Activated CD8-positive, alpha-beta T cell treated with anti-CD3 and anti-CD28 coated beads, Interleukin-2, amount 10 ng/mL, durations not matched to agents 7 days and 5 days (primary cell): ENCODE measurements around the gene TRERF1. TPM values are rescaled to one million over a fixed set of nuclear protein-coding genes. Genes with fewer than 3 reads are reported as not detected.

Source experiments
- ATAC-seq: fragments of 150-1000 bp; cut with Tn5 transposase; one replicate; pipeline ENCODE4 v1.10.0; 2021; ENCODE audit warnings: moderate library complexity
- CTCF ChIA-PET: fragments of 350-600 bp; sonication (Branson Sonifier 250); formaldehyde crosslinking; loops from one replicate; lab custom pipeline; 2021; ENCODE audit warnings: antibody characterized with exemption; lab: Charles Lee
- POLR2A ChIA-PET: fragments of 350-600 bp; sonication (Branson Sonifier 250); formaldehyde crosslinking; loops from one replicate; lab custom pipeline; 2021; ENCODE audit warnings: antibody characterized with exemption; lab: Charles Lee
- DNase-seq: peaks from one replicate; pipeline ENCODE4 v3.0.0-alpha.2; 2020
- H3K27ac Mint-ChIP-seq: one replicate; pipeline ENCODE4 v1.8.0; 2021; ENCODE audit warnings: mild to moderate bottlenecking, mixed read lengths
- H3K27me3 Mint-ChIP-seq: one replicate; pipeline ENCODE4 v1.8.0; 2021; ENCODE audit warnings: low read depth, mixed read lengths
- H3K36me3 Mint-ChIP-seq: one replicate; pipeline ENCODE4 v1.8.0; 2021; ENCODE audit warnings: low read depth, mixed read lengths
- H3K4me1 Mint-ChIP-seq: one replicate; pipeline ENCODE4 v1.8.0; 2021; ENCODE audit warnings: low read depth, mixed read lengths
- H3K4me3 Mint-ChIP-seq: one replicate; pipeline ENCODE4 v1.8.0; 2021; ENCODE audit warnings: mild to moderate bottlenecking, mixed read lengths
- H3K9me3 Mint-ChIP-seq: one replicate; pipeline ENCODE4 v1.8.0; 2022; ENCODE audit warnings: mixed read lengths; ENCODE audit not compliant: insufficient read depth
- total RNA-seq, 2 experiments: library from RNA; stranded (reverse); gene quantifications; one replicate each; pipeline ENCODE4 v1.2.3, GENCODE V29; 2021

Gene TRERF1
- total RNA-seq, 2 experiments from 2014 or later = 11.3 to 11.8 TPM

DNA sequence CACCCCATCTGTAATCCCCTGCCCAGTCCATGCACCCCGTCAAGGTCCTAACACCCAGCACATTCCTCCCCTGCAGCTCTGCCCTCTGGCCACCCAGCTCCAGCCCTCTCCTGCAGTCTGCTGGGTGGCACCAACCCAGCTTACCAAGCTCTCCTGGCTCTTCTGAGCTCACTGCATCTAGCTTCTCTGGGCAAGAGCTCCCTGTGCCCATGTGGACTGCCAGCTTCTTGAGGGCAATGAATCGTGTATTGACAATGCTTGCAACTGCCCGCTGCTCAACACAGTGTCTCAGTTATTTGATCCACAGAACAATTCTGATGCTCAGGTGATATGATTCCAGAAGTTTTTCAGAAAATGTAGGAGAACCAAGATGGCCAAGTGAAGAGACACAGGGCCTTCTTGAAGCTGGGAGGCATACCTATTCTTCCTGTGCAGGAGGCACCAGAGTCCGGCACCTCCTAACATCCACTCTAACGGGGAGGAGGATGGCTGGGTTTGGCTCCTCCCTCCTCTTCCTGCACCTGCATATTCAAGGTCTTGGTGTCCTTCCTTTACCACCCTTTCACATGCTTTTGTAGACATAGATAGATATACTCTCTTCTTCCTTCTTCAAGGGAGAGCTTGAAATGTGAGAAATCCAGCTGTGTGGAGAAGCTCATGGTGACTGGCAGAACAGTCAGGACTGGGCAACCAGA lies 85.6 kb downstream of the TRERF1 start:
- CTCF ChIA-PET = interaction anchor here (0.9 to 2.9 kb wide), 9 partner anchors 9 to 181 kb away, joined by 3 to 17 read pairs (median 4); no protein-coding TSS in a partner anchor
- no peak for DNase-seq
- H3K9me3 Mint-ChIP-seq = no peaks in the 10 kb centered on the region
- H3K27ac Mint-ChIP-seq = peak overlapping the region; percentile 90
- H3K4me1 Mint-ChIP-seq = peaks cover 66% of the 10 kb centered on the region
- peaks cover 20% of the 10 kb centered on the region for H3K36me3 Mint-ChIP-seq
- H3K4me3 Mint-ChIP-seq = peak overlapping the region; percentile 4
- no peaks in the 10 kb centered on the region for H3K27me3 Mint-ChIP-seq
- ATAC-seq = no peak
- POLR2A ChIA-PET = interaction anchor here (1.1 to 1.9 kb wide), 3 partner anchors 24 to 106 kb away, joined by 3 to 13 read pairs (median 3); no protein-coding TSS in a partner anchor

DNA sequence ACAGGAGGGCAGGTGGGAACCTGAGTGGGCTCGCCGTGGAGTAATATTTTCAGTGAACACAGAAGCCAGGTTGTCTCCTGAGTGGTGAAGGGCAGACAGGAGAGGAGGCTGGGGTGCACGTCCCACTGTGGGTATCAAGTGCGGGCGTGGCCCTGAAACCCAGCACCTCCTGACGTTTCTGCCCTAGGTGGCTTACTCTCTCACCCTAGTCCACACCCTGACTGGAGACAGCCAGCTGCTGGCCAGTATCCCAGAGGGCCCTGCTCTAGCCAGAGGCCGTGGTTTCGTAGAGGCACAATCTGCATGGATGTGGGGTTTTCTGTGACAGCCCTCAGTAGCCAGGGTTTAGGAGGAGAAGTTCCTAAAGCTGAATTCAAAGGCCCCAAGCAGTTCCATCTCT lies 86.7 kb downstream of the TRERF1 start:
- H3K27ac Mint-ChIP-seq = no peak overlapping the region
- no peaks in the 10 kb centered on the region for H3K9me3 Mint-ChIP-seq
- CTCF ChIA-PET = interaction anchor here (2.0 kb wide), 1 partner anchor 14 kb away, joined by 6 read pairs; no protein-coding TSS in a partner anchor
- peaks cover 62% of the 10 kb centered on the region for H3K4me1 Mint-ChIP-seq
- ATAC-seq (no peak), DNase-seq (no peak)
- H3K36me3 Mint-ChIP-seq = peaks cover 24% of the 10 kb centered on the region
- H3K4me3 Mint-ChIP-seq = no peak overlapping the region
- POLR2A ChIA-PET = interaction anchor here (0.8 to 1.2 kb wide), 2 partner anchors 25 kb away, joined by 3 read pairs; no protein-coding TSS in a partner anchor
- H3K27me3 Mint-ChIP-seq = no peaks in the 10 kb centered on the region

GRCh38 chr6:42363926-42364849 lies 87.5 kb downstream of the TRERF1 start:
- Mint-ChIP-seq H3K36me3 (peaks cover 21% of the 10 kb centered on the region), H3K4me1 (peaks cover 54% of the 10 kb centered on the region), H3K27me3 (no peaks in the 10 kb centered on the region), H3K27ac (peak overlapping the region; percentile 8), H3K9me3 (no peaks in the 10 kb centered on the region), H3K4me3 (no peak overlapping the region)
- CTCF ChIA-PET = no interaction called here
- ATAC-seq (no peak), DNase-seq (no peak)
- POLR2A ChIA-PET = no interaction called here

DNA sequence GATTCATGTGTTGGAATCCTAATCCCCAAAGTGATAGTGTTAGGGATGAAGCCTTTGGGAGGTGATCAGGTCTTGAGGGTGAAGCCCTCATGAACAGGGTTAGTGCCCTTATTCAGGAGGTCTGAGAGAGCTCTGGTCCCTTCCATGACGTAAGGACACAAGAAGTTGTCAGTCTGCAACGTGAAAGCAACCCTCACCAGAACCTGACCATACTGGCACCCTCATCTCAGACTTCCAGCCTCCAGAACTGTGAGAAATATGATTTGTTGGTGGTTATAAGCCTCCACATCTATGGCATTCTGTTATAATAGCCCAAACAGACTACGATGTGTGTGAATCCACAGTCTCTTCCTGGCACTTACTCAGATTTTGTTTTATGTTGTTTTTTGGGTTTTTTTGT lies 90.7 kb downstream of the TRERF1 start:
- Mint-ChIP-seq H3K27me3 (no peaks in the 10 kb centered on the region), H3K4me1 (peaks cover 30% of the 10 kb centered on the region), H3K4me3 (no peak overlapping the region), H3K27ac (no peak overlapping the region), H3K36me3 (peaks cover 22% of the 10 kb centered on the region), H3K9me3 (no peaks in the 10 kb centered on the region)
- DNase-seq (no peak), ATAC-seq (no peak)
- ChIA-PET POLR2A (interaction anchor here (0.8 kb wide), 2 partner anchors 13 to 29 kb away, joined by 3 read pairs; no protein-coding TSS in a partner anchor), CTCF (no interaction called here)

- DNase-seq (no peak), ATAC-seq (no peak)
- no peak overlapping the region for H3K4me3 Mint-ChIP-seq
- no peaks in the 10 kb centered on the region for H3K27me3 Mint-ChIP-seq
- ChIA-PET CTCF (no interaction called here), POLR2A (interaction anchor here (1.1 kb wide), 1 partner anchor 83 kb away, joined by 4 read pairs; no protein-coding TSS in a partner anchor)
- H3K27ac Mint-ChIP-seq = no peak overlapping the region
- H3K9me3 Mint-ChIP-seq = no peaks in the 10 kb centered on the region
- H3K36me3 Mint-ChIP-seq = peaks cover 20% of the 10 kb centered on the region
- peaks cover 10% of the 10 kb centered on the region for H3K4me1 Mint-ChIP-seq
These were observed 92.7 kb downstream of the TRERF1 start for GRCh38 chr6:42359021-42359420.

DNA sequence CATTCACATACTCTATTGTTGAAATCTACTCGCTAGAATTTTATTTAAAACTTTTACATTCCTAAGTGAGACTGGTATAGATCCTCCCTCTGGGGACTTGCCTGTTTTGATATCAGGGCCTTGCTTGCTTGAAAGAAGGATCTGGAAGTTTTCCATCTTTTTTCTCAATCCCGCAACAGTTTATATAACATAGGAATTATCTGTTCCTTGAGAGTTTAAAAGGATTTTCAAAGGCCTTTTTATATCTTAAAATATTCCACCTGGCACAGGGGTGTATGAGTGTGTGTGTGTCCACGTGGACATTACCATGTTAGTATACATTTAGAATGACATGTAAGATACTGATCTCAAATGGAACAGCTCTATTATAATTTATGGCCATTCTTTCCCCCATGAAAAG lies 96.3 kb downstream of the TRERF1 start:
- Mint-ChIP-seq H3K27me3 (no peaks in the 10 kb centered on the region), H3K27ac (no peak overlapping the region), H3K36me3 (peaks cover 6% of the 10 kb centered on the region), H3K9me3 (no peaks in the 10 kb centered on the region), H3K4me3 (no peak overlapping the region), H3K4me1 (peaks cover 8% of the 10 kb centered on the region)
- ATAC-seq = no peak
- CTCF ChIA-PET = interaction anchor here (1.1 to 1.3 kb wide), 2 partner anchors 13 to 192 kb away, joined by 3 to 5 read pairs; no protein-coding TSS in a partner anchor
- POLR2A ChIA-PET = no interaction called here
- DNase-seq = no peak

DNA sequence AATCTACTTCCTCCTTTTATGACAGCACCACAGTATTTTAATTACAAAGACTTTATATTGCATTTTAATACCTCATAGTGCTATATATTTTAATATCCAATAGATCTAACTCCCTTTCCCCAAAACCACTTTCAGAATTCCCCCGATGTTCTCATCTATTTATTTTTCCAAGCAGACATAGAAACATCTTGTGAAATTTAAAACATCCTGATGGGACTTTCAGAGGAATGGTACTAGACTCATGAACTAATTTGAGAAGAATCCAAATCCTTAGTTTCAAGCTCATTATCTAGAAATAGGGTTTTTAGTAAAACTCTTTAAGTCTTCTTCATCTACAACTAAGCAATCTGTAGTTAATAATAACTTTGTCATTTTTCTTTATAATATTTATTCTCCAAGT lies 97.0 kb downstream of the TRERF1 start:
- CTCF ChIA-PET = interaction anchor here (1.1 kb wide), 1 partner anchor 193 kb away, joined by 5 read pairs; no protein-coding TSS in a partner anchor
- H3K4me3 Mint-ChIP-seq = no peak overlapping the region
- H3K9me3 Mint-ChIP-seq = no peaks in the 10 kb centered on the region
- POLR2A ChIA-PET = no interaction called here
- ATAC-seq (no peak), DNase-seq (no peak)
- H3K36me3 Mint-ChIP-seq = peaks cover 6% of the 10 kb centered on the region
- H3K27me3 Mint-ChIP-seq = no peaks in the 10 kb centered on the region
- H3K27ac Mint-ChIP-seq = no peak overlapping the region
- H3K4me1 Mint-ChIP-seq = peaks cover 8% of the 10 kb centered on the region

GRCh38 chr6:42352856-42353564 lies 98.7 kb downstream of the TRERF1 start:
- Mint-ChIP-seq H3K36me3 (peaks cover 6% of the 10 kb centered on the region), H3K4me1 (peaks cover 9% of the 10 kb centered on the region), H3K9me3 (no peaks in the 10 kb centered on the region), H3K27me3 (no peaks in the 10 kb centered on the region), H3K4me3 (no peak overlapping the region), H3K27ac (no peak overlapping the region)
- ChIA-PET CTCF (interaction anchor here (1.1 to 1.5 kb wide), 2 partner anchors 37 to 195 kb away, joined by 4 to 6 read pairs; no protein-coding TSS in a partner anchor), POLR2A (no interaction called here)
- DNase-seq (no peak), ATAC-seq (no peak)

- Mint-ChIP-seq H3K27ac (no peak overlapping the region), H3K27me3 (no peaks in the 10 kb centered on the region), H3K4me1 (peaks cover 22% of the 10 kb centered on the region), H3K4me3 (no peak overlapping the region), H3K36me3 (peaks cover under 1% of the 10 kb centered on the region), H3K9me3 (no peaks in the 10 kb centered on the region)
- ATAC-seq (no peak), DNase-seq (no peak)
- CTCF ChIA-PET = interaction anchor here (1.7 kb wide), 1 partner anchor 15 kb away, joined by 6 read pairs; no protein-coding TSS in a partner anchor
- POLR2A ChIA-PET = no interaction called here
These were observed 100.8 kb downstream of the TRERF1 start for GRCh38 chr6:42350911-42351310.

DNA sequence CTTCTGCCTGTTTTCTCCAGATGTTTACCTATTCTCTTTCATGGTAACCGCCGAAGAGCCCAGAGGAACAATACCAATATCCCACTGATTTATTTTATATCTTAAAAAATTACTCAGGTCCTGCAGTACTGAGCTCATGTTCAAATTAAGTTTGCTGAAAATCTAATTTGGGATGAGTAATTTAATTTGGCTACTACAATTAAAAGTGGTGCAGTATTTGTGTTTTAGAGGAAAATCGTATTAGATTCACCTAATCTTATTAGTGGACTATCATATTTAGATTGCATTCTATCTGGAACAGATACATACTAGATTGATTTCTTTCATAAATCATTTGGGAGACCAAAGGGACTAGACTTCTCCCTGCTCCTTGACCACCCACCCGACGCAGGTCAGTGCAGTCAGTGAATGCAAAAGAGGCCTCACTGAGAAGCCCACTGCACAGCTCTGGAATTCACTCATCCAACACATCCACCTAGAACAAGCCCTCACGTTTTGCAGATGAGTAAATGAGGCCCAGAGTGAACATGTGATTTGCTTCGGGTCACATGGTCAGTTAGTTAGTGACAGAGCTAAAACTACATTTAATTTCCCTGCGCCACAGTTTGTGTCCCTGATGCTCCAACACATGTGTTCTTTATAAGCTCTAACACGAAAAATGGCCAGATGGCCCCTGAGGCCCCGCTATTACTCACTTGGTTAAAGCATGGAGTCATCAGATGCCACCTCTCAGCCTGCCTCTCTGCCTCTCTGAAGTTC lies 101.8 kb downstream of the TRERF1 start:
- no peaks in the 10 kb centered on the region for H3K9me3 Mint-ChIP-seq
- DNase-seq = no peak
- no peak overlapping the region for H3K4me3 Mint-ChIP-seq
- no peak overlapping the region for H3K27ac Mint-ChIP-seq
- H3K27me3 Mint-ChIP-seq = no peaks in the 10 kb centered on the region
- POLR2A ChIA-PET = no interaction called here
- peaks cover under 1% of the 10 kb centered on the region for H3K36me3 Mint-ChIP-seq
- peaks cover 32% of the 10 kb centered on the region for H3K4me1 Mint-ChIP-seq
- CTCF ChIA-PET = interaction anchor here (0.9 to 1.5 kb wide), 2 partner anchors 17 to 39 kb away, joined by 3 read pairs; no protein-coding TSS in a partner anchor
- no peak for ATAC-seq
